HG03432 (cell line): Measurements from ENCODE around the gene AIF1.
"Not testable (repeated sequence)": the region's sequence is repeated elsewhere in the genome, so short reads cannot be mapped to it uniquely, and the experiment has no call there.

ENCODE experiments used
- ATAC-seq: cut with Tn5 transposase; IDR thresholded peaks from one replicate; pipeline ENCODE4 v1.9.1; 2021; ENCODE audit warnings: mild to moderate bottlenecking, moderate library complexity; ENCODE audit not compliant: unreplicated experiment

AIF1 gene

DNA sequence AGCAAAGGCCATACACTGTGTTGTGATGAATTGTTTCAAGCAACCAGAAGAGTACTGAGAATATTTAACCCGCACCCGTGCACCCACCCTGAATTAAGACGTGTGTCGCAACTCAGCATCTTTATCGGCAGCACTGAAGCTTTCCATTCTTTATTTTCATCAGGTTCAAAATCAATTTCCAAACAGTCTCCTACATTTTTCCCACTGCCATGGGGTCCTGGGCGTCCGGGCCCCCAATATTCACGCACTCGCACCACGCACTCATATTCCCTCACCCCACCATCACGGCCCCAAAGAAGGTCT is 34.6 kb upstream of the AIF1 start:
- ATAC-seq, result no peak

- ATAC-seq, result peak; percentile 57
Measured at GRCh38 chr6:31580807-31581433, 34.1 kb upstream of the AIF1 start.

- no peak for ATAC-seq
Measured at GRCh38 chr6:31581434-31582229, 33.4 kb upstream of the AIF1 start.

- no peak for ATAC-seq
Measured at GRCh38 chr6:31582230-31582643, 32.8 kb upstream of the AIF1 start, which contains the start of gene LTB. TSS of gene LTB (minus strand) at chr6:31582424. CDS start at chr6:31582417, 7 bp downstream.

GRCh38 chr6:31585491-31585890 is 29.5 kb upstream of the AIF1 start:
- no peak for ATAC-seq

GRCh38 chr6:31586008-31586407 is 29.0 kb upstream of the AIF1 start, which contains the start of gene LST1:
TSS of gene LST1 (plus strand) at chr6:31586277. CDS start at chr6:31587300, 1,023 bp downstream.
- no peak for ATAC-seq

GRCh38 chr6:31586599-31587281 is 28.3 kb upstream of the AIF1 start:
- no peak for ATAC-seq

GRCh38 chr6:31587791-31588777 is 26.9 kb upstream of the AIF1 start:
- no peak for ATAC-seq

DNA sequence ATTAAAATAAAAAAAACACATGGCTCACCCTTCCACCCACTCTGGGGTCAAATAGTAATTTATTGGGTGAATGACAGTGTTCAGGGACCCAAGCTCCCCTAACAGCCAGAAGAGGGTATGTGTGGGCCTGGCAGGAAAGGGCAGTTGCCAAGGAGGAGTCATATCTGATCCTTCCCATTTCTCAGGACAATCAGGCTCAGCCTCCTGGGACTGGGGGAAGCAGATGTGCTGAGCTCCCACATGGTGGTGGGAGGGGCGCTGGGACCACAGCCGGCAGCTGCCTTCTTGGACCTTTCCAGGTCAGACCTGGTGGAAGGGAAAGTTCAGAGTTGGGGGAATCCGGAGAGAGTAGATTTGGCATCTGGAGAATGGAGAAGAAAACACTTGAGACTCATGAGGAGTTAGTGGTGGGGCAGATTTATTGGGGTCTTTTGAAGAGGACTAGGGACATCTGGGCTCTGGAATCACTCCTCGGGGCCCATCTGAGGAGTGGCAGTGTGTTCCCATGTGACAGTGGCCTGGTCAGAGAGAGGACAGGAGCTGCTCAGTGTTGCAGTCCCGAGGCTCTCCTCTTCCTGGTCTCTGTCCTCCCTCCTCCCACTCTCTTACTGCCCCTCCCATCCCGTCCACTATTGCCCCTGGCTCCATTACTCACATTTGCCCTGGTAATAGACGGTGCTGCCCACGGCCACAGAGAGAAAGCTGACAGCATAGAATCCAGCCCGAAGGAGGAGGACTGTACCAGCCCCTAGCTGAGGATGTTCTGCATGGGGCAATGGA is 26.0 kb upstream of the AIF1 start:
- ATAC-seq, result no peak

DNA sequence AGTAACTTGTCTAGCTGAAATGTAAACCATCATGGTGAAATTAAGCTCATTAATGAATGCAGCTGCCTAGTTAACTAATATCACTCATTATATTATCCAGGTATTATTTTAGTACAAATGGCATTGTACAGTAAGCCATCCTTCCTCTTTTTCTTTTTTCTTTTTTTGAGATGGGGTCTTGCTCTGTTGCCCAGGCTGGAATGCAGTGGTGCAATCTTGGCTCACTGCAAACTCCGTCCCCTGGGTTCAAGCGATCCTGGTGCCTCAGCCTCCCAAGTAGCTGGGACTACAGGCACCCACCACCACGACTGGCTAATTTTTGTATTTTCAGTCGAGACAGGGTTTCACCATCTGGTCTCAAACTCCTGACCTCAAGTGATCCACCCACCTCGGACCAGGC is 24.3 kb upstream of the AIF1 start:
- not testable (repeated sequence) for ATAC-seq

GRCh38 chr6:31592396-31592771 is 22.6 kb upstream of the AIF1 start:
- no peak for ATAC-seq

DNA sequence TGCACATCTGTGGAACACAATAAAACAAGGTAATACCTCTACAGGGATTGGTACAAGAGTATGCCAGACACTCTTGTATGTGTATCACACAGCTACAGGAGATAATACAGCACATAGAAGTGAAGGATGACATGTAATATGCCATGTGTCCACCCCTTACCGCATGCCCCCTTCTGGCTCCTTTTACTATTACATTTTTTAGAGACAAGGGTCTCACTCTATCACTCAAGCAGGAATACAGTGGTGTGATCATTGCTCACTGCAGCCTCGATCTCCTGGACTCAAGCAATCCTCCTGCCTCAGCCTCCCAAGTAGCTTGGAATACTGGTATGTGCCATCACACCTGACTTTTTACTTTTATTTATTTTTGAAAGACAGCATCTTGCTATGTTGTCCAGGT is 18.0 kb upstream of the AIF1 start:
- no peak for ATAC-seq

DNA sequence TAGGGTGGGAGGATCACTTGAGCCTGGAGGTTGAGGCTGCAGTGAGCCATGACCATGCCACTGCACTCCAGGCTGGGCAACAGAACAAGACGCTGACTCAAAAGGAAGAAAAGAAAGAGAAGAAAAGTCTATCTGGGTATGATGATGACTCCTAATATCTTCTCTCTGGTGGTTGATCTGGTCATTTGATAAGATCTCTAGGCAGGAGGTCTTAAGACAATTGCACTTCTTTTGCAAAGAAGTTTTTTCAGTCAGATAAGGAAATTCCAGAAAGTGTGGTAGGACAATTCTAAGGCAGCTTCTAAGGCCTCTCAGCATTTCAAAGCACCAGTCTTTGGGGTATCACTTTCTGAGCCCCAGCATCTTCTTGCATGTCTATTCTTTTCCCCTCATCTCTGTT is 7.7 kb upstream of the AIF1 start:
- no peak for ATAC-seq

DNA sequence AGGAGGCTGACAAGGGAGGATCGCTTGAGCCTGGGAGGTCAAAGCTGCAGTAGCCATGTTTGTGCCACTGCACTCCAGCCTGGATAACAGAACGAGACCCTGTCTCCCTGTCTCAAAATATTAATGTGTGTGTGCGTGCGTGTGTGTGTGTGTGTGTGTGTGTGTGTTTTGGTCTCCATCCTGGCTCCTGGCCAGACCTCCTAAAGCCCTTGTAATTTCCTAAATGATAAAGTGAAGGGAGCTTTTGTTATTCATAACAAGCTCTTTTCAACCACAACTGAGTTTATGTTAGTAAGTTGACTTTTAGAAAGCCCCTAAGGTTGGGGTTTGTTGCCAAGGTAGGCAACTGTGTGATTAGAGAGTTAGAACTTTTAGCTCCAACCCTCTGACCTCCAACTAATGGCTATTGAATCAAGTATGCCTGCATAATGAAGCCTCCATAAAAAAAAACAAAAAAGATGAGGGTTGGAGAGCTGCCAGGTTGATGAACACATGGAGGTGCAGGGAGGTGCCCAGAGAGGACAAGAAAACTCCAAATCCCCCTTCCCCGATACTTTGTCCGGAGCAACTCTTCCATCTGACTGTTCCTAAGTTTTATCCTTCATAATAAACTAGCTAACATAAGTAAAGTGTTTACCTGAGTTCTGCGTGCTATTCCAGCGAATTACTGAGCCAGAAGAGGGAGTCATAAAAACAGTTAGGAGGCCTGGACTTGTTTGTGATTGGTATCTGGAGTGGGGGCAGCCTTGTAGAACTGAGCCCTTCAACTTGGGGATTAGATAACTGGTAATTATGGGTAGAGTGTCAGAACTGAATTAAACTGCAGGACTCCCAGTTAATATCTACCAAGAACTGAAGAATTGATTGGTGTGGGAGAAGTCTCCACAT is 5.3 kb upstream of the AIF1 start:
- no peak for ATAC-seq

- no peak for ATAC-seq
Measured at GRCh38 chr6:31610968-31611367, 4.1 kb upstream of the AIF1 start.

DNA sequence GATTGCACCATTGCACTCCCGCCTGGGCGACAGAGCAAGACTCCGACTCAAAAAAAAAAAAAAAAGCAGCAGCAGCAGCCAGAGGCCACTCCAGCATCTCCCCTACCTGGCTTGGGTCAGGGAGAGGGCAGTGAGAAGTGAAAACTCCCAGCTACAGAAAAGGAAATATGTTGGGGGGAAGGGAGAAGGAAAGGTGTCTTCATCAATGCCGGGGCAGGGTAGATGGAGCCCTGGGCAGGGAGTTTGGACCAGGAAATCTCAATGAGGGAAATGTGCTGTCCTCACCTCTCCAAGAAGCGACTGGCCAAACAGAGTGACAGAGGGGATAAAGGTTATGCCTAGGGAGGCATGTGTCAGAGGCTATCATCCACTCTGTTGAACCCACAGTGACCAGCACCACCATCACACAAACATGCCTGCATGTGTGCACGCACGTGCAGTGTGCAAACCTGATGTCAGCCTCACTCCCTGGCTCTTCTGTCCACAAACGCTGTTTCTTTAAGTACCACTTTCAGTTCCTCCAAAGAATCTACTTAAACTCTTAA is 887 bp upstream of the AIF1 start:
- no peak for ATAC-seq

DNA sequence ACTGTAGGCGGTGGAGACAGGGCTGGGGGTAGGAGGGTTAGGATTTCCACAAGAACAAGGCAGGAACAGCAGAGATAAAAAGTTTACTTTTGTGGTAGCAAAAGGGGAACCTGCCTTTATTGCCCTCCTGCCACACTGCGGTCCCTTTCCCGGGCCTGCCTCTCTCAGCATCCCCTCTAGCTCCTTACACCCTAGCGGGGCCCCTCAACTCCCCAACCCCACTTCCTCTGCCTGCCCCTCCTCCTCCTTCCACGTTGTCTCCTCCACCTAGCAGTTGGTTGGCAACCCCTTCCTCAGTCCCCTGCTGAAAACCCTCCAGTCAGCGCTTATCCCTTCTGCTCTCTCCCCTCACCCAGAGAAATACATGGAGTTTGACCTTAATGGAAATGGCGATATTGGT is 714 bp downstream of the AIF1 start:
- ATAC-seq, result no peak

- ATAC-seq, result no peak
Measured at GRCh38 chr6:31617010-31617409, 2.0 kb downstream of the AIF1 start.
